ENCODE data around the gene GALNT10. TPM values are rescaled to one million over a fixed set of nuclear protein-coding genes. Genes with fewer than 3 reads are reported as not detected.
A peak's percentile ranks its signal among the peaks of the same experiment; 100 is the strongest.

The GALNT10 gene
- total RNA-seq, 1 donor from 2014 or later: 10.2 TPM

DNA sequence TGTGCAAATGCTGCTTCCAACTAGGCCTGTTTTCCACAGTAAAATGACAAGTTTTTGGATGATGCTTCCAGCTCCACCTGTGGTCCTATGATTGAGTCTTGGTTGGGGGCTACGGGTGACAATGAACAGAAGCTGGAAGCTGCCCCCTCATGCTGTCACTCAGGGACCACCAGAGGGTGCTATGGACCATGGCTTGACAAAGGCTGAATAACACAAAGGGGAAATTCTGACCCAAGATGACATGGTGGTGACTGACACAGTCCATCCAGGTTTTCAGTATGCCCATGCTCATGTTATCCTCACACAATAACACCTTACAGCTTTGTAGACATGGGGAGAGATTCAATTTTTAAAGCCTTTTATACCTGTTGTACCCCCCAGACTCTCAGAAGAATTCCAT, 231.3 kb downstream of the GALNT10 start:
- no peaks in the 10 kb centered on the region for H3K36me3 ChIP-seq
- no peak overlapping the region for H3K4me3 Mint-ChIP-seq
- H3K27ac ChIP-seq: no peak overlapping the region
- no peaks in the 10 kb centered on the region for H3K9me3 ChIP-seq (ENCODE audit: low read depth)
- H3K4me3 ChIP-seq: no peak overlapping the region
- H3K9ac ChIP-seq: no peak overlapping the region
- H3K27me3 Mint-ChIP-seq (ENCODE audit: insufficient read depth, low read depth): no peaks in the 10 kb centered on the region
- no peak overlapping the region for H3K4me2 ChIP-seq
- H4K20me1 ChIP-seq (ENCODE audit: low read depth): no peaks in the 10 kb centered on the region
- no peaks in the 10 kb centered on the region for H3K4me1 ChIP-seq
- peaks cover 15% of the 10 kb centered on the region for H3K36me3 Mint-ChIP-seq
- no peaks in the 10 kb centered on the region for H3K27me3 ChIP-seq
- H3K79me2 ChIP-seq (ENCODE audit: low read depth): no peaks in the 10 kb centered on the region
- no peak overlapping the region for H3K27ac Mint-ChIP-seq
- H3F3A ChIP-seq (ENCODE audit: low read depth): no peaks in the 10 kb centered on the region
- peaks cover 10% of the 10 kb centered on the region for H3K9me3 Mint-ChIP-seq
- TF ChIP-seq, protein P1, sequence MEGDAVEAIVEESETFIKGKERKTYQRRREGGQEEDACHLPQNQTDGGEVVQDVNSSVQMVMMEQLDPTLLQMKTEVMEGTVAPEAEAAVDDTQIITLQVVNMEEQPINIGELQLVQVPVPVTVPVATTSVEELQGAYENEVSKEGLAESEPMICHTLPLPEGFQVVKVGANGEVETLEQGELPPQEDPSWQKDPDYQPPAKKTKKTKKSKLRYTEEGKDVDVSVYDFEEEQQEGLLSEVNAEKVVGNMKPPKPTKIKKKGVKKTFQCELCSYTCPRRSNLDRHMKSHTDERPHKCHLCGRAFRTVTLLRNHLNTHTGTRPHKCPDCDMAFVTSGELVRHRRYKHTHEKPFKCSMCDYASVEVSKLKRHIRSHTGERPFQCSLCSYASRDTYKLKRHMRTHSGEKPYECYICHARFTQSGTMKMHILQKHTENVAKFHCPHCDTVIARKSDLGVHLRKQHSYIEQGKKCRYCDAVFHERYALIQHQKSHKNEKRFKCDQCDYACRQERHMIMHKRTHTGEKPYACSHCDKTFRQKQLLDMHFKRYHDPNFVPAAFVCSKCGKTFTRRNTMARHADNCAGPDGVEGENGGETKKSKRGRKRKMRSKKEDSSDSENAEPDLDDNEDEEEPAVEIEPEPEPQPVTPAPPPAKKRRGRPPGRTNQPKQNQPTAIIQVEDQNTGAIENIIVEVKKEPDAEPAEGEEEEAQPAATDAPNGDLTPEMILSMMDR (IDR thresholded peaks at IDR 0.05): peak; percentile 56
- TF ChIP-seq EZH2 (IDR thresholded peaks at IDR 0.05) (no peak), EZH2phosphoT487 (IDR thresholded peaks at IDR 0.05) (no peak)
- DNase-seq (ENCODE audit: low spot score): peak; percentile 47
- H2AFZ ChIP-seq (replicated peaks): no peak overlapping the region
- H3K4me1 Mint-ChIP-seq: no peaks in the 10 kb centered on the region

- H3K27ac Mint-ChIP-seq: no peak overlapping the region
- Histone ChIP-seq H3K27ac (no peak overlapping the region), H3K4me1 (no peaks in the 10 kb centered on the region), H3K4me3 (no peak overlapping the region), H3K36me3 (no peaks in the 10 kb centered on the region), H3K27me3 (no peaks in the 10 kb centered on the region), H4K20me1 (ENCODE audit: low read depth) (no peaks in the 10 kb centered on the region), H2AFZ (replicated peaks) (no peak overlapping the region), H3K79me2 (ENCODE audit: low read depth) (no peaks in the 10 kb centered on the region), H3K9me3 (ENCODE audit: low read depth) (no peaks in the 10 kb centered on the region), H3K9ac (no peak overlapping the region), H3F3A (ENCODE audit: low read depth) (no peaks in the 10 kb centered on the region), H3K4me2 (no peak overlapping the region)
- no peaks in the 10 kb centered on the region for H3K4me1 Mint-ChIP-seq
- H3K4me3 Mint-ChIP-seq: no peak overlapping the region
- no peaks in the 10 kb centered on the region for H3K27me3 Mint-ChIP-seq (ENCODE audit: insufficient read depth, low read depth)
- H3K9me3 Mint-ChIP-seq: peaks cover 10% of the 10 kb centered on the region
- no peak for TF ChIP-seq EZH2 (IDR thresholded peaks at IDR 0.05)
- TF ChIP-seq EZH2phosphoT487 (IDR thresholded peaks at IDR 0.05): no peak
- TF ChIP-seq, protein P1 (IDR thresholded peaks at IDR 0.05): no peak
- peaks cover 15% of the 10 kb centered on the region for H3K36me3 Mint-ChIP-seq
- no peak for DNase-seq (ENCODE audit: low spot score)
Measured at GRCh38 chr5:154422298-154422697, 231.8 kb downstream of the GALNT10 start.

GRCh38 chr5:154428208-154428607, 237.7 kb downstream of the GALNT10 start:
- H3K9me3 Mint-ChIP-seq: peaks cover 6% of the 10 kb centered on the region
- no peak overlapping the region for H2AFZ ChIP-seq (replicated peaks)
- H3K79me2 ChIP-seq (ENCODE audit: low read depth): no peaks in the 10 kb centered on the region
- DNase-seq (ENCODE audit: low spot score): no peak
- H3K27me3 ChIP-seq: no peaks in the 10 kb centered on the region
- no peaks in the 10 kb centered on the region for H3K4me1 ChIP-seq
- H3K4me1 Mint-ChIP-seq: peaks cover 8% of the 10 kb centered on the region
- H3K9me3 ChIP-seq (ENCODE audit: low read depth): no peaks in the 10 kb centered on the region
- H4K20me1 ChIP-seq (ENCODE audit: low read depth): no peaks in the 10 kb centered on the region
- peaks cover 3% of the 10 kb centered on the region for H3K27me3 Mint-ChIP-seq (ENCODE audit: insufficient read depth, low read depth)
- no peak overlapping the region for H3K4me3 Mint-ChIP-seq
- peaks cover 6% of the 10 kb centered on the region for H3K36me3 Mint-ChIP-seq
- no peaks in the 10 kb centered on the region for H3F3A ChIP-seq (ENCODE audit: low read depth)
- no peak overlapping the region for H3K27ac Mint-ChIP-seq
- no peak for TF ChIP-seq EZH2 (IDR thresholded peaks at IDR 0.05)
- TF ChIP-seq, protein P1 (IDR thresholded peaks at IDR 0.05): no peak
- no peak for TF ChIP-seq EZH2phosphoT487 (IDR thresholded peaks at IDR 0.05)
- no peaks in the 10 kb centered on the region for H3K36me3 ChIP-seq
- H3K27ac ChIP-seq: no peak overlapping the region
- no peak overlapping the region for H3K9ac ChIP-seq
- H3K4me3 ChIP-seq: no peak overlapping the region
- no peak overlapping the region for H3K4me2 ChIP-seq
